Stimulated activated CD8-positive, alpha-beta memory T cell treated with anti-CD3 and anti-CD28 coated beads, Interleukin-12 subunit alpha, Interleukin-12 subunit beta, amount 100 ng/mL, for 4 hours (primary cell): ENCODE results near the gene P2RY12.
"Not testable (repeated sequence)": the region's sequence is repeated elsewhere in the genome, so short reads cannot be mapped to it uniquely, and the experiment has no call there.

Experiments
- DNase-seq: peaks from one replicate; pipeline ENCODE4 v3.0.0-alpha.2; 2020; ENCODE audit warnings: low read depth

Gene P2RY12

GRCh38 chr3:151393146-151393830 is 8.7 kb upstream of the P2RY12 start:
- no peak for DNase-seq

GRCh38 chr3:151392191-151392590 is 7.6 kb upstream of the P2RY12 start:
- not testable (repeated sequence) for DNase-seq

GRCh38 chr3:151391720-151392119 is 7.2 kb upstream of the P2RY12 start:
- no peak for DNase-seq

- DNase-seq, result no peak
Measured at GRCh38 chr3:151387842-151388241, 3.3 kb upstream of the P2RY12 start.

- no peak for DNase-seq
Measured at GRCh38 chr3:151387432-151387831, 2.9 kb upstream of the P2RY12 start.

- DNase-seq, result no peak
Measured at GRCh38 chr3:151386056-151386455, 1.5 kb upstream of the P2RY12 start.

- DNase-seq, result no peak
Measured at GRCh38 chr3:151383956-151384355, 597 bp downstream of the P2RY12 start.

- DNase-seq, result no peak
Measured at GRCh38 chr3:151383111-151383510, 1.4 kb downstream of the P2RY12 start.

GRCh38 chr3:151382671-151383070 is 1.9 kb downstream of the P2RY12 start:
- DNase-seq, result no peak

GRCh38 chr3:151379083-151379734 is 5.3 kb downstream of the P2RY12 start:
- DNase-seq, result no peak

- DNase-seq, result no peak
Measured at GRCh38 chr3:151377768-151378385, 6.7 kb downstream of the P2RY12 start.

GRCh38 chr3:151372063-151372820 is 12.3 kb downstream of the P2RY12 start:
- DNase-seq, result no peak

- no peak for DNase-seq
Measured at GRCh38 chr3:151371526-151371925, 13.0 kb downstream of the P2RY12 start.

- DNase-seq, result no peak
Measured at GRCh38 chr3:151367448-151367847, 17.1 kb downstream of the P2RY12 start.

- DNase-seq, result no peak
Measured at GRCh38 chr3:151366993-151367392, 17.6 kb downstream of the P2RY12 start.

GRCh38 chr3:151362751-151363174 is 21.8 kb downstream of the P2RY12 start:
- DNase-seq, result no peak

- DNase-seq, result no peak
Measured at GRCh38 chr3:151357463-151357850, 27.1 kb downstream of the P2RY12 start.

- DNase-seq, result no peak
Measured at GRCh38 chr3:151356794-151357462, 27.6 kb downstream of the P2RY12 start.

- no peak for DNase-seq
Measured at GRCh38 chr3:151351648-151352047, 32.9 kb downstream of the P2RY12 start.

GRCh38 chr3:151351219-151351618 is 33.3 kb downstream of the P2RY12 start:
- no peak for DNase-seq

- DNase-seq, result no peak
Measured at GRCh38 chr3:151350656-151351055, 33.9 kb downstream of the P2RY12 start.

- DNase-seq, result no peak
Measured at GRCh38 chr3:151347432-151347831, 37.1 kb downstream of the P2RY12 start.
